Measurements from ENCODE around the gene CTSK. TPM values are rescaled to one million over a fixed set of nuclear protein-coding genes. Genes with fewer than 3 reads are reported as not detected.

The CTSK gene
- total RNA-seq, 1 experiment from 2014 or later: 4.2 TPM

GRCh38 chr1:150808846-150809245, 786 bp upstream of the CTSK start:
- Histone ChIP-seq H3K9me3 (ENCODE audit: control insufficient read depth, low read depth, low read length) (no peaks in the 10 kb centered on the region), H4K91ac (ENCODE audit: insufficient read length, low read depth, low read length) (no peak overlapping the region), H4K8ac (replicated peaks; ENCODE audit: insufficient read length, low read depth, low read length) (no peak overlapping the region), H3K56ac (ENCODE audit: insufficient read length, low read depth, low read length) (no peak overlapping the region), H3K27me3 (ENCODE audit: insufficient read depth, low read length) (no peaks in the 10 kb centered on the region), H3K23ac (ENCODE audit: insufficient read length, low read depth, low read length) (no peak overlapping the region), H3K23me2 (ENCODE audit: insufficient read length, low read depth, low read length, poor library complexity, severe bottlenecking) (no peaks in the 10 kb centered on the region), H3K27ac (ENCODE audit: insufficient read length, low read depth, low read length) (no peak overlapping the region), H4K20me1 (ENCODE audit: control insufficient read depth, insufficient read depth, insufficient read length) (no peaks in the 10 kb centered on the region), H2BK15ac (ENCODE audit: low read depth, low read length) (no peak overlapping the region), H3K9ac (ENCODE audit: extremely low read depth, insufficient read length, low read length) (no peak overlapping the region), H3K4me1 (ENCODE audit: insufficient read depth, low read length) (peaks cover 13% of the 10 kb centered on the region; the same call in 1 of the 2 replicates), H2BK5ac (ENCODE audit: insufficient read length, low read length) (no peak overlapping the region), H3K79me1 (ENCODE audit: insufficient read depth, low read depth, low read length, poor library complexity, severe bottlenecking) (no peaks in the 10 kb centered on the region), H3K79me2 (ENCODE audit: insufficient read depth, low read length) (no peaks in the 10 kb centered on the region), H2BK120ac (ENCODE audit: low read depth, low read length, poor library complexity, severe bottlenecking) (no peak overlapping the region), H3K4me2 (ENCODE audit: insufficient read depth, insufficient read length, low read length) (no peak overlapping the region), H3K18ac (ENCODE audit: insufficient read length, low read depth, low read length) (no peak overlapping the region), H3K4ac (ENCODE audit: low read depth, low read length) (no peak overlapping the region), H3T11ph (ENCODE audit: low read length) (no peak overlapping the region), H2AFZ (ENCODE audit: low read length) (no peak overlapping the region), H2AK5ac (ENCODE audit: insufficient read length, low read length) (no peak overlapping the region), H2BK20ac (ENCODE audit: low read depth, low read length, poor library complexity, severe bottlenecking) (no peak overlapping the region), H2BK12ac (ENCODE audit: insufficient read length, low read depth, low read length) (no peak overlapping the region), H3K14ac (ENCODE audit: insufficient read depth, low read length) (no peak overlapping the region), H4K5ac (ENCODE audit: insufficient read length, low read depth, low read length) (no peak overlapping the region)
- DNase-seq: no peak
- TF ChIP-seq CTCF (conservative IDR thresholded peaks at IDR 0.05): no peak
- peaks cover 29 to 32% of the 10 kb centered on the region in 2 experiments for H3K4me1 Mint-ChIP-seq
- H3K36me3 Mint-ChIP-seq (ENCODE audit: insufficient read depth in 1 of 3, low read depth in 3 of 3): peaks cover 2 to 3% (median 2%) of the 10 kb centered on the region in 3 experiments; a peak in 5 of 7 replicates
- no CpG with 5 or more reads among the region's 2 CpGs for WGBS (ENCODE audit: extremely low coverage, insufficient read length, low lambda C conversion rate)
- no peak overlapping the region for H3K4me3 Mint-ChIP-seq
- H3K9me3 Mint-ChIP-seq: no peaks in the 10 kb centered on the region
- no peaks in the 10 kb centered on the region for H3K27me3 Mint-ChIP-seq (ENCODE audit: low read depth)
- H3K27ac Mint-ChIP-seq: no peak overlapping the region
